Neural progenitor cell (in vitro differentiated cells): ENCODE measurements around the gene UBQLN1. TPM values are rescaled to one million over a fixed set of nuclear protein-coding genes. Genes with fewer than 3 reads are reported as not detected.

Experiments used
- DNase-seq: peaks from one replicate; pipeline ENCODE4 v3.0.0-alpha.2; 2016; ENCODE audit warnings: low spot score
- H2AFZ ChIP-seq: fragments of 200-600 bp; sonication (generic); replicated peaks from 2 replicates; pipeline ENCODE4 v1.6.1; 2016; ENCODE audit warnings: antibody characterized with exemption
- H3F3A ChIP-seq: fragments of 200-600 bp; sonication (generic); 2 replicates; pipeline ENCODE4 v1.6.1; 2016; ENCODE audit warnings: antibody characterized with exemption, low read depth
- H3K27ac ChIP-seq: fragments of 200-600 bp; sonication (generic); 2 replicates; pipeline ENCODE4 v1.5.1; 2016; ENCODE audit warnings: mild to moderate bottlenecking
- H3K27me3 ChIP-seq: fragments of 200-600 bp; sonication (generic); 2 replicates; pipeline ENCODE4 v1.6.1; 2016; ENCODE audit warnings: mild to moderate bottlenecking, moderate library complexity
- H3K36me3 ChIP-seq: fragments of 200-600 bp; sonication (generic); 2 replicates; pipeline ENCODE4 v1.5.1; 2016
- H3K4me1 ChIP-seq: fragments of 200-600 bp; sonication (generic); 2 replicates; pipeline ENCODE4 v1.6.1; 2016; ENCODE audit warnings: mixed run types
- H3K4me2 ChIP-seq: fragments of 200-600 bp; sonication (generic); 2 replicates; pipeline ENCODE4 v1.6.1; 2016
- H3K4me3 ChIP-seq: fragments of 200-600 bp; sonication (generic); 2 replicates; pipeline ENCODE4 v1.5.1; 2016
- H3K79me2 ChIP-seq: fragments of 200-600 bp; sonication (generic); 2 replicates; pipeline ENCODE4 v1.6.1; 2016; ENCODE audit warnings: low read depth
- H3K9ac ChIP-seq: fragments of 200-600 bp; sonication (generic); 2 replicates; pipeline ENCODE4 v1.6.1; 2016
- H3K9me3 ChIP-seq: fragments of 200-600 bp; sonication (generic); 2 replicates; pipeline ENCODE4 v1.5.1; 2016; ENCODE audit warnings: low read depth
- H4K20me1 ChIP-seq: fragments of 200-600 bp; sonication (generic); 2 replicates; pipeline ENCODE4 v1.6.1; 2016; ENCODE audit warnings: low read depth
- H3K27ac Mint-ChIP-seq: 3 replicates; pipeline ENCODE4 v1.8.0; 2021; ENCODE audit warnings: mixed read lengths
- H3K27me3 Mint-ChIP-seq: 2 replicates; pipeline ENCODE4 v1.8.0; 2022; ENCODE audit warnings: low read depth, mild to moderate bottlenecking, inconsistent platforms, moderate library complexity, mixed read lengths; ENCODE audit not compliant: insufficient read depth
- H3K36me3 Mint-ChIP-seq: 3 replicates; pipeline ENCODE4 v1.8.0; 2021; ENCODE audit warnings: mixed read lengths
- H3K4me1 Mint-ChIP-seq: 3 replicates; pipeline ENCODE4 v1.8.0; 2021; ENCODE audit warnings: mixed read lengths
- H3K4me3 Mint-ChIP-seq: 3 replicates; pipeline ENCODE4 v1.8.0; 2021; ENCODE audit warnings: mild to moderate bottlenecking, moderate library complexity, mixed read lengths
- H3K9me3 Mint-ChIP-seq: 3 replicates; pipeline ENCODE4 v1.8.0; 2020; ENCODE audit warnings: mixed read lengths
- EZH2 ChIP-seq: fragments of 200-600 bp; sonication (generic); IDR thresholded peaks from 2 replicates; pipeline ENCODE4 v1.6.1; 2017; ENCODE audit warnings: antibody characterized with exemption, mild to moderate bottlenecking, moderate library complexity
- EZH2phosphoT487 ChIP-seq: fragments of 200-600 bp; sonication (generic); IDR thresholded peaks from 2 replicates; pipeline ENCODE4 v1.6.1; 2017; ENCODE audit warnings: antibody characterized with exemption
- total RNA-seq: library from RNA; depleted of rRNA; stranded (reverse); fragments of >200 nt; gene quantifications from 2 replicates; pipeline ENCODE4 v1.2.3, GENCODE V29; 2015; ENCODE audit warnings: low replicate concordance
- TF ChIP-seq, protein P1 (sequence below): fragments of 200-600 bp; sonication (generic); IDR thresholded peaks from 2 replicates; pipeline ENCODE4 v1.5.1; 2017; ENCODE audit warnings: antibody characterized with exemption, mild to moderate bottlenecking

UBQLN1 gene
- total RNA-seq, 1 donor from 2014 or later = 143 TPM

GRCh38 chr9:83715221-83715620, 7.5 kb upstream of the UBQLN1 start:
- no peak overlapping the region for H3K27ac Mint-ChIP-seq
- no peak for DNase-seq
- H3K27me3 Mint-ChIP-seq = no peaks in the 10 kb centered on the region
- H3K4me2 ChIP-seq = no peak overlapping the region
- no peaks in the 10 kb centered on the region for H3K4me1 ChIP-seq
- H2AFZ ChIP-seq = no peak overlapping the region
- no peaks in the 10 kb centered on the region for H3K9me3 ChIP-seq
- no peak overlapping the region for H3K4me3 ChIP-seq
- H3K27ac ChIP-seq = no peak overlapping the region
- no peaks in the 10 kb centered on the region for H3K27me3 ChIP-seq
- H3K9ac ChIP-seq = no peak overlapping the region
- no peaks in the 10 kb centered on the region for H3K4me1 Mint-ChIP-seq
- no peak overlapping the region for H3K4me3 Mint-ChIP-seq
- peaks cover 3% of the 10 kb centered on the region for H3K9me3 Mint-ChIP-seq
- no peak for TF ChIP-seq EZH2
- TF ChIP-seq EZH2phosphoT487 = no peak
- TF ChIP-seq, protein P1, sequence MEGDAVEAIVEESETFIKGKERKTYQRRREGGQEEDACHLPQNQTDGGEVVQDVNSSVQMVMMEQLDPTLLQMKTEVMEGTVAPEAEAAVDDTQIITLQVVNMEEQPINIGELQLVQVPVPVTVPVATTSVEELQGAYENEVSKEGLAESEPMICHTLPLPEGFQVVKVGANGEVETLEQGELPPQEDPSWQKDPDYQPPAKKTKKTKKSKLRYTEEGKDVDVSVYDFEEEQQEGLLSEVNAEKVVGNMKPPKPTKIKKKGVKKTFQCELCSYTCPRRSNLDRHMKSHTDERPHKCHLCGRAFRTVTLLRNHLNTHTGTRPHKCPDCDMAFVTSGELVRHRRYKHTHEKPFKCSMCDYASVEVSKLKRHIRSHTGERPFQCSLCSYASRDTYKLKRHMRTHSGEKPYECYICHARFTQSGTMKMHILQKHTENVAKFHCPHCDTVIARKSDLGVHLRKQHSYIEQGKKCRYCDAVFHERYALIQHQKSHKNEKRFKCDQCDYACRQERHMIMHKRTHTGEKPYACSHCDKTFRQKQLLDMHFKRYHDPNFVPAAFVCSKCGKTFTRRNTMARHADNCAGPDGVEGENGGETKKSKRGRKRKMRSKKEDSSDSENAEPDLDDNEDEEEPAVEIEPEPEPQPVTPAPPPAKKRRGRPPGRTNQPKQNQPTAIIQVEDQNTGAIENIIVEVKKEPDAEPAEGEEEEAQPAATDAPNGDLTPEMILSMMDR = no peak
- H3F3A ChIP-seq = no peaks in the 10 kb centered on the region
- no peaks in the 10 kb centered on the region for H4K20me1 ChIP-seq
- H3K36me3 ChIP-seq = no peaks in the 10 kb centered on the region
- H3K79me2 ChIP-seq = no peaks in the 10 kb centered on the region
- H3K36me3 Mint-ChIP-seq = no peaks in the 10 kb centered on the region

DNA sequence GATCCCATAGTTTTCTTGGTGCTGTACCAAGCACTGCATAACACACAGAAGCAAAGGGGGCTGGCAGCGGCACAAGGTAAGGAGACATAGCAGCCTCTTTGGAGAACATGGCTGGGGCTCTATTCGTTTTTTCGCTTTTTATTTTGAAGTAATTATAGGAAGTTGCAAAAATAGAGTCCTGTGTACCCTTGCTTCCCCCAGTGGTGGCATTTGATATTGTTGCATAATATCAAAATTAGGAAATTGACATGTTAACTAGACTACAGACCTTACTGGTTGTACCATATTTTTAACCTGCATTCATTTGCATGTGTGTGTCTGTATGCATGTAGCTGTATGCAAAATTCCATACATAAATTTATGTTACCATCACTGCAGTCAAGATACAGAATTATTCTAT, 6.6 kb upstream of the UBQLN1 start:
- Mint-ChIP-seq H3K9me3 (peaks cover 3% of the 10 kb centered on the region), H3K4me3 (no peak overlapping the region), H3K4me1 (no peaks in the 10 kb centered on the region), H3K36me3 (no peaks in the 10 kb centered on the region), H3K27me3 (no peaks in the 10 kb centered on the region), H3K27ac (no peak overlapping the region)
- DNase-seq = no peak
- Histone ChIP-seq H3K9me3 (no peaks in the 10 kb centered on the region), H3K4me2 (no peak overlapping the region), H4K20me1 (no peaks in the 10 kb centered on the region), H3K36me3 (no peaks in the 10 kb centered on the region), H3F3A (no peaks in the 10 kb centered on the region), H3K9ac (no peak overlapping the region), H3K79me2 (peaks cover under 1% of the 10 kb centered on the region), H3K27ac (no peak overlapping the region), H2AFZ (no peak overlapping the region), H3K4me3 (no peak overlapping the region), H3K27me3 (no peaks in the 10 kb centered on the region), H3K4me1 (no peaks in the 10 kb centered on the region)
- no peak for TF ChIP-seq EZH2
- TF ChIP-seq, protein P1 = peak; percentile 27

DNA sequence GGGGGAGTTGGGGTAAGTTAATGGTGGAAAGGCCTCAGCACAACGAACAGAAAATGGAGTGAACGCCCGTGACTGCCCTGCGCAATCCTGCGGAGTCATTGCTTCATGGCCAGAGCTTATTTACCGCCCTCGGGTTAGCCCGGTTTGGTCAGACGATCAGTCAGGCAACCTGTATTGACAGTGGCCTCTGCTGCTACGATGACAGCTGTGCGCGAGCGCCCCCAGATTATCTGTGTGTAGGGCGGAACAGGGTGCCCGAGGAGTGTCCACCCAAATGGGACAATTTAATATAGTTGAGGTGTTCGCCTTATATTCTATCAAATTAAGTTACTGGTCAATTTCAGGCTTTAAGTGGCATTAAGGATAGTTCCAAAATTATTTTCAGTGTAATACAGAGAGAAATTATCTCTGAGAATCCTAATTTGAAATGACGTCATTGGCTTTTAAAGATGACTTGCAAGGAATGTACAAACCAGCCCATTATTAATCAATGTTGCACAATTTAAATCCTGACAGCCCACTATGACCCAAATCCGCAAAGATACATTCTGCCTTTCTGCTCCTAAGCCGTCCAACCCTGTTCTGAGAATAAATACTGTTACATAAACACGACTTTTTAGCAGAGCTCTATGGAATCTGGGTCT, 879 bp upstream of the UBQLN1 start:
- peak overlapping the region; percentile 77 for H3K4me3 ChIP-seq
- peak overlapping the region; percentile 98 for H3K4me2 ChIP-seq
- peaks cover 12% of the 10 kb centered on the region for H3K4me1 ChIP-seq
- Mint-ChIP-seq H3K36me3 (peaks cover 14% of the 10 kb centered on the region), H3K27me3 (no peaks in the 10 kb centered on the region), H3K9me3 (peaks cover 10% of the 10 kb centered on the region), H3K4me3 (peak overlapping the region; percentile 90), H3K4me1 (peaks cover 23% of the 10 kb centered on the region), H3K27ac (peak overlapping the region; percentile 97)
- TF ChIP-seq, protein P1 = peak; percentile 39
- TF ChIP-seq EZH2 (no peak), EZH2phosphoT487 (no peak)
- peaks cover 5% of the 10 kb centered on the region for H3F3A ChIP-seq
- H2AFZ ChIP-seq = peak overlapping the region; percentile 94
- peaks cover 49% of the 10 kb centered on the region for H3K79me2 ChIP-seq
- no peaks in the 10 kb centered on the region for H3K9me3 ChIP-seq
- H3K27ac ChIP-seq = peak overlapping the region; percentile 99
- no peaks in the 10 kb centered on the region for H3K27me3 ChIP-seq
- peaks cover 18% of the 10 kb centered on the region for H4K20me1 ChIP-seq
- no peaks in the 10 kb centered on the region for H3K36me3 ChIP-seq
- peak overlapping the region; percentile 90 for H3K9ac ChIP-seq
- DNase-seq = peak; percentile 79
